OCI-LY7 (cell line): ENCODE data around the gene ROBO3. TPM values are rescaled to one million over a fixed set of nuclear protein-coding genes. Genes with fewer than 3 reads are reported as not detected.

Source experiments
- BruUV-seq: library from RNA; stranded (reverse); fragments of 400-500 nt; replicated peaks from 2 replicates; lab custom pipeline; 2021; lab: Mats Ljungman, UMichigan
- CTCF ChIA-PET: fragments of 300-600 bp; sonication (Branson Sonifier 250); formaldehyde crosslinking; loops from one replicate; lab custom pipeline; 2022; ENCODE audit warnings: antibody characterized with exemption; ENCODE audit not compliant: unreplicated experiment; lab: Charles Lee
- POLR2A ChIA-PET: fragments of 300-600 bp; sonication (Branson Sonifier 250); formaldehyde crosslinking; loops from one replicate; lab custom pipeline; 2022; ENCODE audit warnings: antibody characterized with exemption; lab: Charles Lee
- DNase-seq: peaks from one replicate; pipeline ENCODE4 v3.0.0-alpha.2; 2015; ENCODE audit warnings: low spot score
- H2AFZ ChIP-seq: fragments of 200-600 bp; sonication (generic), shearing (Covaris generic); 2 replicates; pipeline ENCODE4 v1.6.1; 2014; ENCODE audit warnings: mild to moderate bottlenecking, antibody characterized with exemption, low read length, moderate library complexity
- H3K27ac ChIP-seq: fragments of 200-600 bp; sonication (generic); 2 replicates; pipeline ENCODE4 v1.5.1; 2014; ENCODE audit warnings: mixed run types, low read depth, mild to moderate bottlenecking, moderate library complexity, low read length, inconsistent platforms; ENCODE audit not compliant: poor library complexity, severe bottlenecking
- H3K36me3 ChIP-seq: fragments of 200-600 bp; sonication (generic); 2 replicates; pipeline ENCODE4 v1.6.1; 2014; ENCODE audit warnings: mild to moderate bottlenecking, antibody characterized with exemption, low read length, moderate library complexity, mixed read lengths; ENCODE audit not compliant: insufficient read depth
- H3K4me1 ChIP-seq: fragments of 200-600 bp; sonication (generic); 2 replicates; pipeline ENCODE4 v1.5.1; 2014; ENCODE audit warnings: mild to moderate bottlenecking, low read length; ENCODE audit not compliant: insufficient read depth, poor library complexity, severe bottlenecking
- H3K4me2 ChIP-seq: fragments of 200-600 bp; sonication (generic); 2 replicates; pipeline ENCODE4 v1.6.1; 2014; ENCODE audit warnings: mild to moderate bottlenecking, low read length
- H3K4me3 ChIP-seq: fragments of 200-600 bp; sonication (generic); 2 replicates; pipeline ENCODE4 v1.5.1; 2014; ENCODE audit warnings: mild to moderate bottlenecking, low read depth, low read length; ENCODE audit not compliant: poor library complexity, severe bottlenecking
- H3K79me2 ChIP-seq: fragments of 200-600 bp; sonication (generic); 2 replicates; pipeline ENCODE4 v1.6.1; 2016; ENCODE audit warnings: low read depth, mild to moderate bottlenecking, low read length, moderate library complexity, mixed read lengths; ENCODE audit not compliant: insufficient read depth
- H3K9me2 ChIP-seq: fragments of 200-600 bp; sonication (generic); 2 replicates; pipeline ENCODE4 v1.6.1; 2016; ENCODE audit warnings: mild to moderate bottlenecking, low read length, mixed read lengths; ENCODE audit not compliant: insufficient read depth
- H3K9me3 ChIP-seq: fragments of 200-600 bp; sonication (generic); 2 replicates; pipeline ENCODE4 v1.6.1; 2014; ENCODE audit warnings: mild to moderate bottlenecking, mixed run types, low read length, mixed read lengths
- H4K20me1 ChIP-seq: fragments of 200-600 bp; sonication (generic); 2 replicates; pipeline ENCODE4 v1.6.1; 2014; ENCODE audit warnings: mild to moderate bottlenecking, antibody characterized with exemption, low read length, moderate library complexity, mixed read lengths; ENCODE audit not compliant: insufficient read depth
- CTCF ChIP-seq: fragments of 200-600 bp; sonication (generic); conservative IDR thresholded peaks from 2 replicates; pipeline ENCODE4 v1.5.1; 2014; ENCODE audit warnings: mild to moderate bottlenecking, antibody characterized with exemption, low read length, moderate library complexity, mixed read lengths
- EZH2phosphoT487 ChIP-seq: fragments of 200-600 bp; sonication (generic); IDR thresholded peaks from 2 replicates; pipeline ENCODE4 v1.6.1; 2018; ENCODE audit warnings: low read depth, borderline replicate concordance, mild to moderate bottlenecking, mixed run types, antibody characterized with exemption, low read length, moderate library complexity, mixed read lengths
- intact Hi-C: fragments of 100-400 bp; cut with micrococcal nuclease; formaldehyde crosslinking; loops from one replicate; pipeline ENCODE4 v1.10.0; 2022; ENCODE audit not compliant: unreplicated experiment
- total RNA-seq, 2 experiments: library from RNA; depleted of rRNA in 1 of 2; stranded (reverse); fragments of >200 nt in 1 of 2; shearing (Covaris generic) in 1 of 2; gene quantifications; 2 replicates each; pipeline ENCODE4 v1.2.3, GENCODE V29; 2014 to 2022

The ROBO3 gene
- total RNA-seq, 2 experiments from 2014 or later, result 0.19 TPM; not detected in 1

GRCh38 chr11:124839128-124839971 lies 25.9 kb upstream of the ROBO3 start:
- Histone ChIP-seq H3K79me2 (no peaks in the 10 kb centered on the region), H3K27ac (no peak overlapping the region), H3K4me3 (no peak overlapping the region), H3K9me3 (no peaks in the 10 kb centered on the region), H3K4me2 (no peak overlapping the region), H3K4me1 (peaks cover 30% of the 10 kb centered on the region), H3K36me3 (no peaks in the 10 kb centered on the region), H3K9me2 (no peaks in the 10 kb centered on the region), H2AFZ (no peak overlapping the region), H4K20me1 (no peaks in the 10 kb centered on the region)
- DNase-seq, result no peak
- TF ChIP-seq EZH2phosphoT487 (no peak), CTCF (no peak)
- intact Hi-C loops, result loop anchor here (5.0 kb wide), 2 partner anchors 92 to 303 kb away; no protein-coding TSS in a partner anchor
- ChIA-PET POLR2A (interaction anchor here (0.7 kb wide), 1 partner anchor 45 kb away, joined by 4 read pairs; no protein-coding TSS in a partner anchor), CTCF (no interaction called here)
- BruUV-seq, result no TSS peak

GRCh38 chr11:124839972-124840621 lies 25.1 kb upstream of the ROBO3 start:
- H3K9me2 ChIP-seq, result no peaks in the 10 kb centered on the region
- BruUV-seq, result no TSS peak
- no peaks in the 10 kb centered on the region for H3K79me2 ChIP-seq
- no peaks in the 10 kb centered on the region for H3K9me3 ChIP-seq
- H3K36me3 ChIP-seq, result no peaks in the 10 kb centered on the region
- H3K4me1 ChIP-seq, result peaks cover 22% of the 10 kb centered on the region
- H3K4me3 ChIP-seq, result no peak overlapping the region
- POLR2A ChIA-PET, result no interaction called here
- H3K4me2 ChIP-seq, result no peak overlapping the region
- TF ChIP-seq CTCF, result no peak
- TF ChIP-seq EZH2phosphoT487, result no peak
- no peaks in the 10 kb centered on the region for H4K20me1 ChIP-seq
- DNase-seq, result no peak
- intact Hi-C loops, result loop anchor here (5.0 kb wide), 2 partner anchors 93 to 302 kb away; no protein-coding TSS in a partner anchor
- H2AFZ ChIP-seq, result no peak overlapping the region
- no peak overlapping the region for H3K27ac ChIP-seq
- CTCF ChIA-PET, result no interaction called here
